GM12864 (cell line): ENCODE data around the gene RPS13.
"Not testable (repeated sequence)": the region's sequence is repeated elsewhere in the genome, so short reads cannot be mapped to it uniquely, and the experiment has no call there.

Experiments
- DNase-seq: peaks from one replicate; pipeline ENCODE4 v3.0.0-alpha.2; 2011; ENCODE audit warnings: low read depth
- H3K4me3 ChIP-seq: 2 replicates; pipeline ENCODE4 v1.5.1; 2011; ENCODE audit warnings: mild to moderate bottlenecking, low read depth, low read length, control low read depth
- CTCF ChIP-seq: IDR thresholded peaks from 2 replicates; pipeline ENCODE4 v1.5.1; 2011; ENCODE audit warnings: low read depth, mild to moderate bottlenecking, moderate library complexity, low read length, control low read depth, inconsistent platforms; ENCODE audit errors: missing control alignments

RPS13 gene

GRCh38 chr11:17098038-17098437 is 20.6 kb upstream of the RPS13 start:
- H3K4me3 ChIP-seq = no peak overlapping the region
- DNase-seq = no peak
- no peak for TF ChIP-seq CTCF

- not testable (repeated sequence) for DNase-seq
These were observed 8.5 kb upstream of the RPS13 start for GRCh38 chr11:17085976-17086375.

GRCh38 chr11:17077240-17077519 is 287 bp downstream of the RPS13 start:
- DNase-seq = no peak
- TF ChIP-seq CTCF = no peak
- H3K4me3 ChIP-seq = peak overlapping the region; percentile 85

More at GRCh38 chr11:17085976-17086375, 8.5 kb upstream of the RPS13 start:
- H3K4me3 ChIP-seq = not testable (repeated sequence)

- H3K4me3 ChIP-seq = peak overlapping the region; percentile 85
- no peak for TF ChIP-seq CTCF
- DNase-seq = no peak
These were observed 789 bp downstream of the RPS13 start for GRCh38 chr11:17076517-17077239.

GRCh38 chr11:17075506-17075905 is 2.0 kb downstream of the RPS13 start:
- TF ChIP-seq CTCF = no peak
- no peak for DNase-seq
- peak overlapping the region; percentile 85 for H3K4me3 ChIP-seq

- DNase-seq = no peak
- H3K4me3 ChIP-seq = no peak overlapping the region
- TF ChIP-seq CTCF = no peak
These were observed 4.0 kb downstream of the RPS13 start for GRCh38 chr11:17073370-17074027.

GRCh38 chr11:17067417-17067816 is 10.1 kb downstream of the RPS13 start:
- no peak for TF ChIP-seq CTCF
- no peak for DNase-seq

More at GRCh38 chr11:17067417-17067816, 10.1 kb downstream of the RPS13 start:
- no peak overlapping the region for H3K4me3 ChIP-seq
